Colonic mucosa (tissue), 4 donors: ENCODE results near the gene USP32. TPM values are rescaled to one million over a fixed set of nuclear protein-coding genes. Genes with fewer than 3 reads are reported as not detected.

Source experiments
- DNase-seq: peaks from one replicate; pipeline ENCODE4 v3.0.0-alpha.2; 2020
- H3K27ac ChIP-seq: fragments of 200-600 bp; one replicate; pipeline ENCODE4 v1.8.0; 2021
- H3K27me3 ChIP-seq: fragments of 200-600 bp; one replicate; pipeline ENCODE4 v1.8.0; 2021
- H3K36me3 ChIP-seq: fragments of 200-600 bp; one replicate; pipeline ENCODE4 v1.8.0; 2021
- H3K4me1 ChIP-seq: fragments of 200-600 bp; one replicate; pipeline ENCODE4 v1.8.0; 2021; ENCODE audit warnings: mild to moderate bottlenecking
- H3K4me3 ChIP-seq: fragments of 200-600 bp; one replicate; pipeline ENCODE4 v1.8.0; 2021
- H3K9ac ChIP-seq, 2 donors: one replicate each; pipeline ENCODE4 v1.7.0; 2013; ENCODE audit warnings: control low read depth in 2 of 2, low read depth in 2 of 2, low read length in 2 of 2
- H3K9me3 ChIP-seq: fragments of 200-600 bp; one replicate; pipeline ENCODE4 v1.8.0; 2021
- intact Hi-C: fragments of 100-400 bp; cut with DNase I; formaldehyde crosslinking; loops from one replicate; pipeline ENCODE4 v1.14.1; 2022
- total RNA-seq, 2 donors: library from RNA; stranded (reverse); fragmentation: NEBNext Ultra II Directional in 1 of 2; extraction: Animal tissue kit (Norgen Biotek cat#: 25700) in 1 of 2; gene quantifications; one replicate each; pipeline ENCODE4 v1.2.1, GENCODE V29; 2021
- TF ChIP-seq, protein P1 (sequence below): fragments of 200-600 bp; IDR thresholded peaks from one replicate; pipeline ENCODE4 v1.8.0; 2022; ENCODE audit warnings: antibody characterized with exemption, mild to moderate bottlenecking
- donor health status: healthy.
- donor health status: DM: no; HTN: no; CAD: no.
- donor health status: DM: no; HTN: no; CAD: no.

The USP32 gene
- total RNA-seq, 2 donors from 2014 or later = 28.9 to 52.1 TPM

DNA sequence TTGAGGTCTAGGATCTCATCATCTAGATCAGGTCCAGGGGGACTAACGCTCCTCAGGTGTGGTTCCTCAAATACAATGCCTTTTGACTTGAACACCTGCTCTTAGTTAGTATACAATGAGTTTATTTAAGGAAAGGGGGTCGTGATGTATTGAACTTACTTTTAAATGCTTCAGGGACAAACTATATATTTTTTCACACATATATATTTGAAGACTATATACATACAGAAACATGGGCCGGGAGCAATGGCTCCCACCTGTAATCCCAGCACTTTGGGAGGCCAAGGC lies 11.5 kb upstream of the USP32 start:
- intact Hi-C loops = no loop called here
- Histone ChIP-seq H3K4me1 (no peaks in the 10 kb centered on the region), H3K27me3 (no peaks in the 10 kb centered on the region), H3K4me3 (no peak overlapping the region), H3K9ac (no peak overlapping the region), H3K36me3 (no peaks in the 10 kb centered on the region), H3K27ac (no peak overlapping the region), H3K9me3 (no peaks in the 10 kb centered on the region)
- no peak for DNase-seq
- TF ChIP-seq, protein P1, sequence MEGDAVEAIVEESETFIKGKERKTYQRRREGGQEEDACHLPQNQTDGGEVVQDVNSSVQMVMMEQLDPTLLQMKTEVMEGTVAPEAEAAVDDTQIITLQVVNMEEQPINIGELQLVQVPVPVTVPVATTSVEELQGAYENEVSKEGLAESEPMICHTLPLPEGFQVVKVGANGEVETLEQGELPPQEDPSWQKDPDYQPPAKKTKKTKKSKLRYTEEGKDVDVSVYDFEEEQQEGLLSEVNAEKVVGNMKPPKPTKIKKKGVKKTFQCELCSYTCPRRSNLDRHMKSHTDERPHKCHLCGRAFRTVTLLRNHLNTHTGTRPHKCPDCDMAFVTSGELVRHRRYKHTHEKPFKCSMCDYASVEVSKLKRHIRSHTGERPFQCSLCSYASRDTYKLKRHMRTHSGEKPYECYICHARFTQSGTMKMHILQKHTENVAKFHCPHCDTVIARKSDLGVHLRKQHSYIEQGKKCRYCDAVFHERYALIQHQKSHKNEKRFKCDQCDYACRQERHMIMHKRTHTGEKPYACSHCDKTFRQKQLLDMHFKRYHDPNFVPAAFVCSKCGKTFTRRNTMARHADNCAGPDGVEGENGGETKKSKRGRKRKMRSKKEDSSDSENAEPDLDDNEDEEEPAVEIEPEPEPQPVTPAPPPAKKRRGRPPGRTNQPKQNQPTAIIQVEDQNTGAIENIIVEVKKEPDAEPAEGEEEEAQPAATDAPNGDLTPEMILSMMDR = no peak

DNA sequence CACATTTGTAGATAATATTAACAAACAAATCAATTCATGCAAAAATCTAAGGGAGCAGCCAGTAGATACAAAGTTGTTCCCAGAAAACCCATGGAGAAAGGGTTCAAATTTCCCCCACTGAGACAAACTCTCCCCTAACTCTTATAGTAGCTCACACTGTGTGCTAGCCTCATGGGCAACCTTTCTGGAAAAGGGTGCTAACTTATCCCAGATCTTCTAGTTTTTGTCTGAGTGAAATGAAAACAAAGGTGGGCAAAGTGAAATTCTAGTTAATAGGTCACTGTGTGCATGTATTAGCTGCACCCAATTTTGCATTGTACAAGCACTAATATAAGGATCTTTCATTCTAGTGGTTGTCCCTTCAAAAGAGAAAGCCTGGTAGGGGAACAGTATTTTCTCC lies 9.9 kb upstream of the USP32 start:
- H3K4me1 ChIP-seq = no peaks in the 10 kb centered on the region
- no peaks in the 10 kb centered on the region for H3K9me3 ChIP-seq
- intact Hi-C loops = no loop called here
- H3K27ac ChIP-seq = no peak overlapping the region
- no peak for DNase-seq
- H3K9ac ChIP-seq = no peak overlapping the region
- no peak overlapping the region for H3K4me3 ChIP-seq
- H3K36me3 ChIP-seq = no peaks in the 10 kb centered on the region
- H3K27me3 ChIP-seq = no peaks in the 10 kb centered on the region
- TF ChIP-seq, protein P1 = no peak

DNA sequence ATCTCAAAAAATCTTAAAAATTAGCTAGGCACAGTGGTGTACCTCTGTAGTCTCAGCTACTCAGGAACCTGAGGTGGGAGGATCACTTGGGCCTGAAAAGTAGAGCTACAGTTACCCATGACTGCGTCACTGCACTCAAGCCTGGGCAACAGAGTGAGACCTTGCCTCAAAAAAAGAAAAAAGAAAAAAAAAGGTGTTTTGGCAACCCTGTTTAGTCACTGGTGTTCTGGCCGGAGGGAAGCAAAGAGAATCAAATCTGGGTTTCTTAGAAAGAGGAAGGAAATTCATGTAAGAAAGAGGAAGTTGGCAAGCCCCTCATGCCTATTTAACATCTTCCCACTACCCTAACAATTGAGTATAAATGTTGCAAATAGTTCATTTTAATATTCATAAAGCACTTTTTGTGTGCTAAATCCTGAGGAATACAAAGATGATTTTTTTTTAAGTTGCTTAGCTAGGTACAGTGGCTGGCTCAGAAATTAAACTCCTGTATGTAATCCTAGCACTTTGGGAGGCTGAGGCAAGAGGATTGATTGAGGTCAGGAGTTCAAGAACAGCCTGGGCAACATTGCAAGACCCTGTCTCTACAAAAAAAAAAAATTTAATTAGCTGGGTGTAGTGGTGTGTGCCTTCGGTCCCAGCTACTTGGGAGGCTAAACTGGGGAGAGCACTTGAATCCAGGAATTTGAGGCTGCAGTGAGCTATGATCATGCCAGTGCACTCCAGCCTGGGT lies 6.5 kb upstream of the USP32 start:
- no peaks in the 10 kb centered on the region for H3K36me3 ChIP-seq
- no peak for DNase-seq
- no peak overlapping the region for H3K4me3 ChIP-seq
- H3K9ac ChIP-seq = no peak overlapping the region
- intact Hi-C loops = no loop called here
- H3K27ac ChIP-seq = peak overlapping the region; percentile 37
- H3K27me3 ChIP-seq = no peaks in the 10 kb centered on the region
- TF ChIP-seq, protein P1 = no peak
- H3K4me1 ChIP-seq = no peaks in the 10 kb centered on the region
- no peaks in the 10 kb centered on the region for H3K9me3 ChIP-seq

DNA sequence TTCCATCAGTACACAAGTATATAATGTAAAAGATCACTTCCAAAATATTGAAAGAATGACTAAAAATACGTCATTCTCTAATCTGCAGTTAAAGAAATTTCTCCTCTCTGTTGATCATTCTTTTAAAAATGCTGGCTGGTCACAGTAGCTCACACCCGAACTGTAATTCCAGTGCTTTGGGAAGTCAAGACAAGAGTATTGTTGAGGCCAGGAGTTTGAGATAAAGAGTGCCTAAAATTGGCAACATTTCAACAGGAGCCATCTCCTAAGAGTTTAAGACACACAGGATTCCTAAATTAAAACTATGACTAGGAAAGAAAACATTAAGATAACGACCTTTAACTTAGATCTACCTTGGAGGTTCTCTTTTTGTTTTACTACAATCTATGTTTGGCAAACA lies 4.5 kb upstream of the USP32 start:
- DNase-seq = no peak
- no peaks in the 10 kb centered on the region for H3K36me3 ChIP-seq
- TF ChIP-seq, protein P1 = no peak
- H3K4me1 ChIP-seq = no peaks in the 10 kb centered on the region
- H3K9ac ChIP-seq = no peak overlapping the region
- intact Hi-C loops = no loop called here
- H3K27ac ChIP-seq = no peak overlapping the region
- no peaks in the 10 kb centered on the region for H3K27me3 ChIP-seq
- no peaks in the 10 kb centered on the region for H3K9me3 ChIP-seq
- no peak overlapping the region for H3K4me3 ChIP-seq

DNA sequence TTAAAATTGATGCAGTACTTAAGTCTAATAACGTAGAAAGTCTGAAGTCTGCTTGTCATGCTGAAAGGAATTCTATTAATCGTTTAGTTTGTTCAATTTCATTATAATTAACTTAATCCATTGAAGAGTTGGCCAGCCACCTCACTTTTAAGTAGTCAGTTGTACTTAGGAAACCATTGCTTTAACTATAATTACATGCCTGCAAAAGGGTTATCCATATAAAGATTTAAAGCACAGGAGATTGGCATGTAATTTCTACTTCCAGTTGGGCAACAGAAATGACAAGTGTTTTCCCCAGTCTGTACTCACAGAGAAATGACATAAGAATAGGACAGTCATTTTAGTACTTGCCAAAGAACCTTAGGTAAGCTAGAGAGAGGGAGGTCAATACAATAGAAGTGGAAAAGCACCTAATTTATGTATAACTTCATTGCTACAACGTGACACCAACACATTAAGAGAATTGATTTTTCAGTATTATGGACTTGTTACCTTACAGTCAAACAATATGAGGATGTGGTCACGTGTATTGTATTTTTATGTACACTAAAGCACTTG lies 3.7 kb upstream of the USP32 start:
- no peak overlapping the region for H3K9ac ChIP-seq
- TF ChIP-seq, protein P1 = no peak
- no peaks in the 10 kb centered on the region for H3K9me3 ChIP-seq
- H3K27ac ChIP-seq = no peak overlapping the region
- DNase-seq = no peak
- intact Hi-C loops = no loop called here
- no peaks in the 10 kb centered on the region for H3K36me3 ChIP-seq
- H3K4me3 ChIP-seq = no peak overlapping the region
- H3K27me3 ChIP-seq = no peaks in the 10 kb centered on the region
- no peaks in the 10 kb centered on the region for H3K4me1 ChIP-seq
